Measurements from ENCODE around the gene LRRC28.

The LRRC28 gene

GRCh38 chr15:99440029-99440428, 188.7 kb downstream of the LRRC28 start:
- DNase-seq (ENCODE audit: low read depth): no peak
- H3K4me3 ChIP-seq (ENCODE audit: low read depth, low read length): no peak overlapping the region
